Natural killer cell treated with Interleukin-12 subunit alpha and Interleukin-12 subunit beta and Interleukin-15 and Interleukin-18, amount 100 ng/mL, for 72 hours (primary cell): Measurements from ENCODE around the gene TRIM67. TPM values are rescaled to one million over a fixed set of nuclear protein-coding genes. Genes with fewer than 3 reads are reported as not detected.

Source experiments
- ATAC-seq, 2 donors: fragments of 150-1000 bp; cut with Tn5 transposase in 1 of 2; sonication (Bioruptor Pico), chemical (Tn5 transposase) in 1 of 2; 2 replicates each; pipeline ENCODE4 v1.10.0; 2021
- DNase-seq: peaks from one replicate; pipeline ENCODE4 v3.0.0; 2022; ENCODE audit warnings: low spot score
- H3K27ac Mint-ChIP-seq, 2 donors: 1 replicate in 1 of 2; 2 replicates in 1 of 2; pipeline ENCODE4 v1.8.0; 2022; ENCODE audit warnings: mixed read lengths in 2 of 2, mild to moderate bottlenecking in 1 of 2, moderate library complexity in 1 of 2
- H3K27me3 Mint-ChIP-seq, 2 donors: 1 replicate in 1 of 2; 2 replicates in 1 of 2; pipeline ENCODE4 v1.8.0; 2022; ENCODE audit warnings: mixed read lengths in 2 of 2
- H3K36me3 Mint-ChIP-seq: one replicate; pipeline ENCODE4 v1.8.0; 2022; ENCODE audit warnings: mixed read lengths
- H3K4me1 Mint-ChIP-seq, 2 donors: 1 replicate in 1 of 2; 2 replicates in 1 of 2; pipeline ENCODE4 v1.8.0; 2022; ENCODE audit warnings: low read depth in 2 of 2, mixed read lengths in 2 of 2, mild to moderate bottlenecking in 1 of 2
- H3K4me3 Mint-ChIP-seq: one replicate; pipeline ENCODE4 v1.8.0; 2022; ENCODE audit warnings: mixed read lengths
- H3K9me3 Mint-ChIP-seq: 2 replicates; pipeline ENCODE4 v1.8.0; 2022; ENCODE audit warnings: mixed read lengths
- total RNA-seq, 2 donors: library from RNA; stranded (reverse); gene quantifications; one replicate each; pipeline ENCODE4 v1.2.3, GENCODE V29; 2022

TRIM67 gene
- total RNA-seq, 2 donors from 2014 or later: not detected

DNA sequence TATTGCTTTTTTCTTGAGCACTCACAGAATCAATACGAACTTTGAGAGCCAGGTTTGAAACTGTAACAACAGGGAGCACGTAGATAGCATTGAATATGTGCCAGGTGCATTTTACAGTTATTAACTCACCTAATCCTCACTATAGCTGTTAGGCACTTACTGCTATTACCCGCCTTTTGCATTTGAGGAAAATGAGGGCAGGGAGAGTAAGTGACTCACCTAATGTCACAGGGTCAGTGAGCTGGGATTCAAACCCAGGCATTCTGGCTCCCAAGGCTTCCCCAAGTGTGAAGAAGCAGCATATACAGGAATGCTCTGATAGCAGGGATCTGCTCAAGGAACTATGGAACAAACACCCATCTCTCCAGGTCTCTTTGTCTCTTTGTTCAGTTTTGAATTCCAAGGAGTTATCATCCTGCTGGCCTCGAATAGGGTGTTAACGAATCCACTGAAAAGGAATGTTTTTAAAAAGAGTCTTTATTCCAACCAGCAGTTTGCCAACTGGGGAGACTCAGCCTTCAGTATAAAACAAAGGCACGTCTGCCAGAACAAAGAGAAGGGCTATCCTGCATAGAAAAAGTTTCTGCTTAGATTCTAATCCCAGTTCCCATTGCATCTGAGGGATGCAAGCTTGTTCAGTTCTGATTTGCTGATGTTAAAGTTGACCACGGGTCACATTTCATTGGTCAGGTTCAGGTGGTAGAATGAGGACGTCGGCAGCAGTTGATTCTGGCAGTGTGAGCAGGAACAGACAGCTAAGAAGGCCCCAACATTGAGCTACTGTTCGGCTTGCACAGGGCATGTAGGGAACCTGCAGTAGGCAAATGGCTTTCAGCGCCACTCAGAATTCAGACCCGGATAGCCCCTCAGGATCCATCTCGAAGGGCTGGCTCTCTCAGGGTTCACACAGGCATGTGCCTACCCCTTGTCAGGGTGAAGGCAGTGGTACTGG, 22.1 kb downstream of the TRIM67 start:
- Mint-ChIP-seq H3K9me3 (no peaks in the 10 kb centered on the region), H3K27ac (no peak overlapping the region), H3K27me3 (peaks cover 22 to 44% of the 10 kb centered on the region in 2 donors), H3K4me1 (no peaks in the 10 kb centered on the region), H3K36me3 (no peaks in the 10 kb centered on the region), H3K4me3 (no peak overlapping the region)
- no peak for ATAC-seq
- DNase-seq: no peak

DNA sequence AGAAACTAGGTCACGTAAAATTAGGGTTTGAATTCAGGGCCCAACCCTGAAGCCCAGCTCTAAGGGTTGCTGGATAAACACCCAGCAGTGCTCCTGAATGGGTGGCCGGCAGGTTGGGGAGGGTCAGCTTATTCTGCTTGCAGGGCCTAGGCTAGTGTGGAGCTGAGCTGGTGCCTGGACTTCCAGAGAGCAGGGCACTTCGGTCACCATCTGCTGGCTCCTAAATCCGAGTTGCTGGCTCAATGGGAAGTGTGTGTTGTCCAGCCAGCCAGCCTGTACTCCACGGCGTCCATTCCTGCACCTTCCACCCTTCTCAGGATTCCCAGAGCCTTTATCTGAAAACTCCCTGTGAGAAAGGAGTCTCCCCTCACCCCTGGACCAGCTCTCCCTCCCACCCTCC, 23.0 kb downstream of the TRIM67 start:
- Mint-ChIP-seq H3K4me1 (no peaks in the 10 kb centered on the region), H3K36me3 (no peaks in the 10 kb centered on the region), H3K27ac (no peak overlapping the region), H3K9me3 (no peaks in the 10 kb centered on the region), H3K27me3 (peaks cover 21 to 54% of the 10 kb centered on the region in 2 donors), H3K4me3 (no peak overlapping the region)
- ATAC-seq (no peak), DNase-seq (no peak)

DNA sequence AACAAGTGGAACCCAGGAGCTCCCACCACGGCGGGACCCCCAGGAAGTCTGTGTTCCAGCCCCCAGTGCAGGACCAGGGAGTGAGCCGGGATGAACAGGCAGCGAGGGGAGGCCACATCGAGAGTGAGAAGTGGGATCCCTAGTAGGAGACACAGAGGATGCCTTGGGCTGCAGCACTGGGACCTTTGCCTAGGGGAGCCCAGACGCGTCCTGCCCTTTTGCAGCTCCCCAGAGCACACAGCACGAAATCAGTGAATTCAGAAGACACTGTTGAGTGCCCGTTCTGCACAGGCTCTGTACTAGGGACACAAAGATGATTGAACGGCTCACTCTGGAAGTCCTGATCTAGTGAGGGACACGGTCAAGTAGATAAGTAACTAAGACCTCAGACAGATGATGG, 23.5 kb downstream of the TRIM67 start:
- no peaks in the 10 kb centered on the region for H3K4me1 Mint-ChIP-seq
- DNase-seq (no peak), ATAC-seq (no peak)
- peaks cover 21 to 55% of the 10 kb centered on the region in 2 donors for H3K27me3 Mint-ChIP-seq
- H3K27ac Mint-ChIP-seq: no peak overlapping the region
- no peak overlapping the region for H3K4me3 Mint-ChIP-seq
- no peaks in the 10 kb centered on the region for H3K36me3 Mint-ChIP-seq
- no peaks in the 10 kb centered on the region for H3K9me3 Mint-ChIP-seq

DNA sequence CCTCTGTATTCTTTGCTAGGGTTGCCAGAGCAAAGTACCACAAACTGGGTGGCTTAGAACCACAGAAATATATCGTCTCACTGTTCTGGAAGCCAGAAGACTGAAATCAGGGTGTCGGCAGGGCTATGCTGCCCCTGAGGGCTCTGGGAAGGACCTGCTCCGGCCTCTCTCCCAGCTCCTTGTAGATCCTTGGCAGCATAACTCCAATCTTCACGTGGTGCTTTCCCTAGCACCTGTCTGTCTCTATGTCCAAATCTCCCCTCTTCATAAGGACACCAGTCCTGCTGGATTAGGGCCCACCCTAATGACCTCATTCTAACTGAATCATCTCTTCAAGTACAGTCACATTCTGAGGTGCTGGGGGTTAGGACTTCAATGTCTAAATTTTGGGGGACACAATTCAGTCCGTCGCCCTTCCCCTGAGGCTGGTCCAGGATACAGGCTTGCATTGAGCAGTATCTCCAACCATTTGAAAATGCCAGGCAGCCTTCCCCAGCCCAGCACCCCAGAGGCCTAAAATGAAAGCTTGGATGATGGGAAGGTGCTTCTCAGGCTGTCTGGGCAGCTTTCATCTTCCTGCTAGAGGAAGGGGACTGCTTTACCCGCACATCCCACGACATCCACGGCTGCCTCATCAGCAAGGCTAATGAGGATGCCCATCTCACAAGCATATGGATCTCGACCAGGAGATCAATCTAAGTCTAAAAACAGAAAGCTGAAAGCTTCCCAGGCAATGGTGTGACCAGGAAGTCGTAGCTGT, 24.7 kb downstream of the TRIM67 start:
- Mint-ChIP-seq H3K27me3 (peaks cover 21 to 52% of the 10 kb centered on the region in 2 donors), H3K4me1 (no peaks in the 10 kb centered on the region), H3K9me3 (no peaks in the 10 kb centered on the region), H3K4me3 (no peak overlapping the region), H3K36me3 (no peaks in the 10 kb centered on the region), H3K27ac (no peak overlapping the region)
- no peak for ATAC-seq
- DNase-seq: no peak

DNA sequence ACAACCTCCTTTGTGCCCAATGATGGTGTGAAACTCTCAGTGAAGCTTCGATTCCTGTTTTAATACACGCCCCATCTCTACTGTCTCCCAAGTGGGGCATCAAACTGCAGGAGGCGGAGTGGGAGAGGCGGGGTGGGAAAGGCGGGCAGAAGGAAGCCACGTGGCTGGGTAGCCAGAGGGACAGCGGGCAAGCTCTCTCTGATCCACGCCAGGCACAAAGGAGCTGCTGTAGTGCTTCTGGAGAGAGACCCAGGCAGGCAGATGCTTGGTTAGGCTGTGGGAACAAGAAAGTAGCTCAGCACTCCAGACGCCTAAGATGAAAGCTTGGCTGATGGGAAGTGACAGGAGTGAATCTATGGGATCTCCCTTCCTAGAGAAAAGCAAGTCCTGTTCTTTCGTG, 25.7 kb downstream of the TRIM67 start:
- ATAC-seq (no peak), DNase-seq (no peak)
- Mint-ChIP-seq H3K27ac (no peak overlapping the region), H3K4me1 (no peaks in the 10 kb centered on the region), H3K4me3 (no peak overlapping the region), H3K9me3 (no peaks in the 10 kb centered on the region), H3K27me3 (peaks cover 21 to 46% of the 10 kb centered on the region in 2 donors), H3K36me3 (no peaks in the 10 kb centered on the region)

DNA sequence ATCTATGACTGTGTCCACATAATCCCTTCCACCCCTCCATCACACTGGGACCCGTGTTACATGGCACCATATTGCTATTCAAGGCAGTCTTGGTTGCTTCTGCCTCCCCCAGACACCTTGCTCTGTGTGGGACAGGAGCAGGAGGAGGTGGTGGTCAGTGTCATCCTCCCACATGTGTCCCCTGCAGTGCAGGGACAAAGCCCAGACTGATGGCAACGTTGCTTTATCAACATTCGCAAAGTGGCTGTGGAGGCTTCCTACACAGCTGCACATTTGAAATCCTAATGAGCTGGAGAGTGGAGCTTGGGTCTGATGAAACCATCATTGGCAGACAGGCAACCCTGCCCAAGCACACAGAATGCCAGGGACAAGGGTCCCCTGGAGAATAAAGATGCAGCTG, 26.2 kb downstream of the TRIM67 start:
- DNase-seq (no peak), ATAC-seq (no peak)
- H3K27me3 Mint-ChIP-seq: peaks cover 21 to 46% of the 10 kb centered on the region in 2 donors
- H3K36me3 Mint-ChIP-seq: no peaks in the 10 kb centered on the region
- H3K4me1 Mint-ChIP-seq: no peaks in the 10 kb centered on the region
- no peak overlapping the region for H3K4me3 Mint-ChIP-seq
- H3K9me3 Mint-ChIP-seq: no peaks in the 10 kb centered on the region
- H3K27ac Mint-ChIP-seq: no peak overlapping the region

DNA sequence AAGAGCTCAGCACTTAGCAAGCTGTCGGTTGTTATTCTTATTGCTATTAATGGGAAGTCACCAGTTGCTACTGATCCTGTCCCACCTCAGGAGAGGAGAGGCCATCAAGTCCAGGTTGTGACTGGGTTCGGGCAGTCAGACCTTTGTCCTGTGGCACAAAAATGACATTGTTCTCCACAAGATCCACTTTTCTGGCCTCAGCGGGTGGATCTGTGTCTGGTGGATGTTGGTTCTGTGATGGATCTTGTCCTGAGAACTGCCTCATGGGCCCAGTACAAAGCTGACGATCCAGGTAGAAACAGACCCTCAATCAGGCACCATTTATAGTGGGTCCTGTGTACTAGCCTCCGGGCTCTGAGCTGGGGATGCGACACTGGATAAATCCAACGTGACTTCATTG, 26.9 kb downstream of the TRIM67 start:
- H3K4me1 Mint-ChIP-seq: no peaks in the 10 kb centered on the region
- no peaks in the 10 kb centered on the region for H3K9me3 Mint-ChIP-seq
- no peaks in the 10 kb centered on the region for H3K36me3 Mint-ChIP-seq
- H3K4me3 Mint-ChIP-seq: no peak overlapping the region
- no peak for ATAC-seq
- no peak overlapping the region for H3K27ac Mint-ChIP-seq
- DNase-seq: no peak
- H3K27me3 Mint-ChIP-seq: peaks cover 25 to 51% of the 10 kb centered on the region in 2 donors

DNA sequence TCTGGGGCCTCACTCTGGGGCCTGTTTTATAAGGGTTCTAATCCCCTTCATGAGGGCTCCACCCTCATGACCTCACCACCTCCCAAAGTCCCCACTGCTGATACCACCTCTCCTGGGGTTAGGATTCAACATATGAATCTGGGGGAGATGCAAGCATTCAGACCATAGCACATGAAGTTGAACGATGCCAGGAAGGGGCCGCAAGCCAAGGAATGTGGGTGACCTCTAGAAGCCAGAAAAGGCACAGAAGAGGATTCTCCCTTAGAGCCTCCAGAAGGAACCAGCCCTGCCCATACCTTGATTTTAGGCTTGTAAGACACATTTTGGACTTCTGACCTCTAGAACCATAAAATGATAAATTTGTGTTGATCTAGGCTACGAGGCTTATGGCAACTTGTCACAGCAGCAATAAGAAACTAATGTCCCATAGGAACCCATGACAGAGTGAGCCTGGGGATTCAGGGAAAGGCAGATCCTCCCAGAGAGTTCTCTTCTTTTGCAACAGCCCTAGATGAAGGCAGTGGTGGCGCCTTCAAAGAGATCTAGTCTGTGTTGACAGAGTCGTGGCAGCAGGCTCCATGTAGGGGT, 27.9 kb downstream of the TRIM67 start:
- DNase-seq (no peak), ATAC-seq (no peak)
- Mint-ChIP-seq H3K27ac (no peak overlapping the region), H3K27me3 (peaks cover 25 to 44% of the 10 kb centered on the region in 2 donors), H3K36me3 (no peaks in the 10 kb centered on the region), H3K4me1 (no peaks in the 10 kb centered on the region), H3K4me3 (no peak overlapping the region), H3K9me3 (no peaks in the 10 kb centered on the region)

DNA sequence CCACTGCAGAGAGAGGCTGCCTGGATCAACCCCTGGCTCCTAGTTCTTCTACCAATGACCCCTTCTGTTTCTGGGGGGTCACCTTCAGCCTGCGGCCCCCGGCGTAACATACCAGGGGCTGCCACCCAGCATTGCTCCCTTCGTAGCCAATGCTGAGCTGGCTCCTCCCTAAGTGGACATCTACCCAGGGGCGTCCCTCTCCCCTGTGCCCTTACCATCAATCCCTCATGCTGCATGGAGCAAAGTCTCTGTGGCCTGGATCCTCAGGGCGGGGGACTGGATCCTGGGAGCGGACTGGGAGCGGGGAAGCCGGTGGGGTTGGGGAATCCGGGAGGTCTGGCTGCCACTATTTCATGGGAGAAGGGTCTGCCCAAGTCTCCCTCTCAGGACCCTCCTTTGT, 28.6 kb downstream of the TRIM67 start:
- Mint-ChIP-seq H3K36me3 (no peaks in the 10 kb centered on the region), H3K4me1 (no peaks in the 10 kb centered on the region), H3K27me3 (peaks cover 24 to 41% of the 10 kb centered on the region in 2 donors), H3K27ac (no peak overlapping the region), H3K9me3 (no peaks in the 10 kb centered on the region), H3K4me3 (no peak overlapping the region)
- no peak for DNase-seq
- ATAC-seq: no peak

DNA sequence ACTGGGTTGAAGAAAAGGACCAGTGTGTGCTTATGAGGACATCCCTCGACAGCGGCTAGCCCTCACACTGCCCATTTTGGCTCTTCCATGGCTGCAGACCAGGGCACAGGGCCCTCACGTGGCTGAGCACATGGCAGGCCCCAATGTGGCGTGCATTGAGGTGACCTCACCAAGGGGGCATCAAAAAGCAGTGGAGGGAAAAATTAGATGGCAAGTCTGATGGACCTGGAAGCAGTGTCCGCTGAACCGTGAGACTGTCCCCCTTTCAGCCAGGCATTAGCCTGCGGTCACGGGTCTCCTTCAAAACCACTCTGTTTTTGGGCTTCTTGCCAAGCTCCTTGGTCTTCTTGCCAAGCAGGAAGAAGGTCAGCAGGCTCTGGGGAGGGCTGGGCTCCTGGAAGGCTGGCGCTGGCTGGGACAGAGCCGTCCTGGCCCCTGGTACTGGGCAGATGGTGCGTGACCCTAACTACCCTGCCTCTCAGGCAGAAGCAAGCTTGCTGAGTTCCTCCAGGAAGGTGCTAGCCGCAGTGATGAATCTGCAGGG, 30.8 kb downstream of the TRIM67 start:
- no peaks in the 10 kb centered on the region for H3K9me3 Mint-ChIP-seq
- H3K27ac Mint-ChIP-seq: no peak overlapping the region
- DNase-seq (no peak), ATAC-seq (no peak)
- H3K27me3 Mint-ChIP-seq: peaks cover 17 to 40% of the 10 kb centered on the region in 2 donors
- no peaks in the 10 kb centered on the region for H3K4me1 Mint-ChIP-seq
- H3K36me3 Mint-ChIP-seq: no peaks in the 10 kb centered on the region
- H3K4me3 Mint-ChIP-seq: no peak overlapping the region

DNA sequence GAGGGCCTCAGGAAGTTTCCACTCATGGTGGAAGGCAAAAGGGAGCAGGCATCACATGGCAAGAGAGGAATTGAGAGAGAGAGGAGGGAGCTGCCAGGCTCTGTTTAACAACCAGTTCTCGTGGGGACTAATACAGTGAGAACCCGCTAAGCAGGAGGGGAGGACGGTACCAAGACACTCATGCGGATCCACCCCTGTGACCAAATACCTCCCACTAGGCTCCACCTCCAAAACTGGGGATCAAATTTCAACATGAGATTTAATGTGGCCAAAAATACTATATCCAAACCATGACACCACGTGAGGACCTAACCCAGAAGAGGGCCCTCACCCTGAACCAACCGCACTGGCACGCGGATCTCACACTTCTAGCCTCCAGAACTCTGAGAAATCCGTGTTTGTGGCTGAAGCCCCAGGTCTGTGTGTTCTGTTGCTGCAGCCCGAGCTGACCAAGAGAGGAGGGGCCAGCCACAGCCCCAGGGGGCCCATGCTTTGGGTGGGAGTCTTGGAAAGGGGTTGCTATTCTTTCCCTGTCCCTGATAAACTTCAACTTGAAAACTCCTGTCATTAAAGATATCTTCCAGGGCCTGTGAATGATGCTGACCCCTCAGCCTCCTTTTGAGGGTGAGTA, 32.0 kb downstream of the TRIM67 start:
- no peak overlapping the region for H3K4me3 Mint-ChIP-seq
- H3K4me1 Mint-ChIP-seq: no peaks in the 10 kb centered on the region
- H3K36me3 Mint-ChIP-seq: no peaks in the 10 kb centered on the region

DNA sequence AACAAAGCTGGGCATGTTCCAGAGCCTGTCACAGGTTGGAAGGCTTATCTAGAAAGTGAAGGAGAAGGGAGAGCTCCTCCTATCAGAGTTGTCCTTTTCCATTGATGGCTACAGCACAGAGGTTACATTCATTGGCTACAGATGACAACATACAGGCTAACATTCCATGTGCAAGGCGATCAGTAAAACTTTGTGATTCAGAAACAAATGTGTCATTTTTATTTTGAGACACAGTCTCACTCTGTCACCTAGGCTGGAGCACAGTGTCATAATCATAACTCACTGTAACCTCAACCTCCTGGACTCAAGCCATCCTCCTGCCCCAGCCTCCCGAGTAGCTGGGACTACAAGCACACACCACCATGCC, 32.6 kb downstream of the TRIM67 start:
- H3K36me3 Mint-ChIP-seq: no peaks in the 10 kb centered on the region
- DNase-seq (no peak), ATAC-seq (no peak)
- H3K9me3 Mint-ChIP-seq: no peaks in the 10 kb centered on the region
- H3K27ac Mint-ChIP-seq: no peak overlapping the region
- no peak overlapping the region for H3K4me3 Mint-ChIP-seq
- H3K4me1 Mint-ChIP-seq: no peaks in the 10 kb centered on the region
- H3K27me3 Mint-ChIP-seq: peaks cover 6 to 27% of the 10 kb centered on the region in 2 donors

More for the DNA sequence above, 32.0 kb downstream of the TRIM67 start:
- no peak overlapping the region for H3K27ac Mint-ChIP-seq
- DNase-seq: no peak
- peaks cover 11 to 34% of the 10 kb centered on the region in 2 donors for H3K27me3 Mint-ChIP-seq
- ATAC-seq: no peak
- no peaks in the 10 kb centered on the region for H3K9me3 Mint-ChIP-seq

DNA sequence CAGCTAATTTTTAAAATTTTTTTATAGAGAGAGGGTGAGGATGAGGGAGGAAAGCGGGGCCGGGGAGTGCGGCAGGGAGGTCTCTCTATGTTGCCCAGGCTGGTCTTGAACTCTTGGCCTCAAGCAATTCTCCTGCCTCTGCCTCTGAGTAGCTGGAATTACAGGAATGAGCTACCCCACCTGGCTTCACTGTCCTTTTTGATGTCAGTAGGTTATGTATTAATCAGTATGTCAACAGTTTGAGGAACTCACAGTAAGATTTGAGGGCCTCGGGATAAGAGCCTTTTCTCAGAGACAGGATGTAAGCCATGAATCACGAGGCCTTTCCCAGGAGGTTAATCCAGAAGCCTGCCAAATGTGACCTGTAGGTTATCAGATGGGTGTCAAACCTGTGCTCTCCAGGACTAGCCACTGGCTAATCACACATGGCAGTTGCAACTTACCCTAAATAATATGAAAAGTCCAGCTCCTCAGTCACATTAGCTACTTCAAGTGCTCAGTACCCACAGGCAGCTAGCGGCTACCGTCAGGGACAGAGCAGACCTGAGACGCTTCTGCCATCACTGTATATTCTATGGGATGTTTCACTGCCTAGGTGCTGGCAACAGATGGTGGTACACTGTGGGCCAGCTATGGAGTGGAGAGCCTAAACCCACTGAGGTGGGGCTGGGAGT, 33.1 kb downstream of the TRIM67 start:
- Mint-ChIP-seq H3K27me3 (peaks cover 6 to 22% of the 10 kb centered on the region in 2 donors), H3K27ac (no peak overlapping the region), H3K4me1 (no peaks in the 10 kb centered on the region), H3K9me3 (no peaks in the 10 kb centered on the region), H3K36me3 (no peaks in the 10 kb centered on the region), H3K4me3 (no peak overlapping the region)
- DNase-seq (no peak), ATAC-seq (no peak)
